Naive thymus-derived CD4-positive, alpha-beta T cell (primary cell): ENCODE measurements around the gene RNF144A. TPM values are rescaled to one million over a fixed set of nuclear protein-coding genes. Genes with fewer than 3 reads are reported as not detected.

Experiments
- ATAC-seq: fragments of 150-1000 bp; cut with Tn5 transposase; 2 replicates; pipeline ENCODE4 v1.10.0; 2021; ENCODE audit warnings: mild to moderate bottlenecking, moderate library complexity
- CTCF ChIA-PET: fragments of 350-600 bp; sonication (Branson Sonifier 250); formaldehyde crosslinking; loops from one replicate; lab custom pipeline; 2021; ENCODE audit warnings: antibody characterized with exemption; lab: Charles Lee
- POLR2A ChIA-PET: fragments of 350-600 bp; sonication (Branson Sonifier 250); formaldehyde crosslinking; loops from one replicate; lab custom pipeline; 2021; ENCODE audit warnings: antibody characterized with exemption, inconsistent platforms; lab: Charles Lee
- DNase-seq, 9 donors: peaks; one replicate each; pipeline versions ENCODE4 v3.0.0 to v3.0.0-alpha.2; 2020 to 2022; ENCODE audit warnings: mixed read lengths in 1 of 9
- H3K27ac ChIP-seq: one replicate; pipeline ENCODE4 v1.7.0; 2013; ENCODE audit warnings: mild to moderate bottlenecking, low read depth, low read length, moderate library complexity
- H3K27me3 ChIP-seq, 2 donors: one replicate each; pipeline ENCODE4 v1.7.0; 2013; ENCODE audit warnings: low read length in 2 of 2, mild to moderate bottlenecking in 2 of 2, moderate library complexity in 2 of 2; ENCODE audit not compliant: control insufficient read depth in 2 of 2, insufficient read depth in 2 of 2
- H3K36me3 ChIP-seq, 3 experiments: 1 replicate in 2 of 3; 2 replicates in 1 of 3; pipeline ENCODE4 v1.7.0; 2013; ENCODE audit warnings: low read length in 3 of 3, mild to moderate bottlenecking in 3 of 3, moderate library complexity in 1 of 3; ENCODE audit not compliant: insufficient read depth in 3 of 3, control insufficient read depth in 2 of 3
- H3K4me1 ChIP-seq, 2 donors: one replicate each; pipeline ENCODE4 v1.7.0; 2013; ENCODE audit warnings: low read length in 2 of 2, mild to moderate bottlenecking in 2 of 2, moderate library complexity in 1 of 2; ENCODE audit not compliant: control insufficient read depth in 2 of 2, insufficient read depth in 2 of 2
- H3K4me3 ChIP-seq: 2 replicates; pipeline ENCODE4 v1.7.0; 2013; ENCODE audit warnings: mild to moderate bottlenecking, low read length
- H3K9me3 ChIP-seq, 3 experiments: 1 replicate in 2 of 3; 2 replicates in 1 of 3; pipeline ENCODE4 v1.7.0; 2013; ENCODE audit warnings: low read length in 3 of 3; ENCODE audit not compliant: control insufficient read depth in 2 of 3
- H3K27ac Mint-ChIP-seq, 9 donors: one replicate each; pipeline ENCODE4 v1.8.0; 2020 to 2022; ENCODE audit warnings: mixed read lengths in 9 of 9, mild to moderate bottlenecking in 8 of 9, moderate library complexity in 5 of 9, inconsistent platforms in 2 of 9
- H3K27me3 Mint-ChIP-seq, 5 donors: one replicate each; pipeline ENCODE4 v1.8.0; 2021 to 2022; ENCODE audit warnings: mixed read lengths in 5 of 5, mild to moderate bottlenecking in 1 of 5
- H3K36me3 Mint-ChIP-seq, 5 donors: one replicate each; pipeline ENCODE4 v1.8.0; 2020 to 2022; ENCODE audit warnings: mixed read lengths in 5 of 5, mild to moderate bottlenecking in 3 of 5, inconsistent platforms in 1 of 5
- H3K4me1 Mint-ChIP-seq, 7 donors: one replicate each; pipeline ENCODE4 v1.8.0; 2020 to 2022; ENCODE audit warnings: mixed read lengths in 7 of 7, mild to moderate bottlenecking in 3 of 7, inconsistent platforms in 1 of 7
- H3K4me3 Mint-ChIP-seq, 10 donors: one replicate each; pipeline ENCODE4 v1.8.0; 2020 to 2022; ENCODE audit warnings: mild to moderate bottlenecking in 10 of 10, mixed read lengths in 10 of 10, moderate library complexity in 6 of 10, inconsistent platforms in 2 of 10
- H3K9me3 Mint-ChIP-seq, 11 donors: one replicate each; pipeline ENCODE4 v1.8.0; 2020 to 2022; ENCODE audit warnings: mixed read lengths in 11 of 11, mild to moderate bottlenecking in 4 of 11, inconsistent platforms in 1 of 11, moderate library complexity in 1 of 11
- intact Hi-C, 2 donors: fragments of 100-400 bp; cut with micrococcal nuclease; formaldehyde crosslinking; loops; one replicate each; pipeline ENCODE4 v1.15.1; 2023
- polyA plus RNA-seq, 2 donors: library from polyadenylated mRNA; unstranded; fragments of 300-500 nt; fragmentation: Illumina TruSeq; gene quantifications; one replicate each; pipeline ENCODE4 v1.2.3, GENCODE V29; 2021
- total RNA-seq, 6 experiments: library from RNA in 5 of 6; stranded (reverse) in 5 of 6; gene quantifications; 1 replicate in 5 of 6; 2 replicates in 1 of 6; pipeline ENCODE4 v1.2.3 and lab custom pipeline; 2021 to 2026

RNF144A gene
- total and polyA plus RNA-seq, 7 experiments from 2014 or later = 21.2 to 74.4 (median 56.3) TPM

DNA sequence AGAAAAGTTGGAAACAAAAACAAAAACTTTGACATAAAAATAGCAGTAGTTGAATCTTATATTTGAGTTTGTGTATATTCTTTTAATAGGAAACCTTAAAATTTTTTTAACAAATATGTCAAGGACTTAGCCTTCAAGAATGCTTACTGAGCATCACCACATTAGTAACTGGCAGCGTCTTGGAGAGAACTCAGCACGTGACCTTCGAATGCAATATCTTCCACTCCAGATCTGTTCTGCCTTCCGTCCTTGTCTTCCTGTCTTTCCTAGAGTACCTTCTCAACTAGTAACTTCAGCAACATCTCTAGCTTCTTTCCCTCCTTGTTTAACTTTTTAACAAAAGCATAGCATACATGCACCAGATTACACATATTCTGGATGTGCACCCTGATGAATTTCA, 38.7 kb upstream of the RNF144A start:
- Histone ChIP-seq H3K9me3 (no peaks in the 10 kb centered on the region), H3K27me3 (no peaks in the 10 kb centered on the region), H3K4me3 (peak overlapping the region; percentile 58), H3K4me1 (peaks cover 20 to 43% of the 10 kb centered on the region in 2 donors), H3K27ac (peak overlapping the region; percentile 59), H3K36me3 (no peaks in the 10 kb centered on the region)
- Mint-ChIP-seq H3K4me3 (peak overlapping the region; percentile 80 to 97 (median 90)), H3K27me3 (no peaks in the 10 kb centered on the region), H3K4me1 (peaks cover 32 to 88% (median 72%) of the 10 kb centered on the region in 7 donors), H3K9me3 (peaks cover 0 to 5% (median 3%) of the 10 kb centered on the region in 11 donors), H3K27ac (peak overlapping the region; percentile 80 to 98 (median 91)), H3K36me3 (peaks cover 0 to 47% (median 10%) of the 10 kb centered on the region in 5 donors)
- ChIA-PET POLR2A (interaction anchor here (1.1 to 7.6 kb wide), 6 partner anchors 11 to 1803 kb away, joined by 3 to 94 read pairs (median 8); partner anchors contain the start of genes CMPK2, ID2 and RNF144A), CTCF (interaction anchor here (0.6 to 3.9 kb wide), 6 partner anchors 13 to 51 kb away, joined by 3 to 38 read pairs (median 8); partner anchors contain the start of gene CMPK2)
- intact Hi-C loops = no loop called here
- no peak for DNase-seq
- ATAC-seq = no peak

DNA sequence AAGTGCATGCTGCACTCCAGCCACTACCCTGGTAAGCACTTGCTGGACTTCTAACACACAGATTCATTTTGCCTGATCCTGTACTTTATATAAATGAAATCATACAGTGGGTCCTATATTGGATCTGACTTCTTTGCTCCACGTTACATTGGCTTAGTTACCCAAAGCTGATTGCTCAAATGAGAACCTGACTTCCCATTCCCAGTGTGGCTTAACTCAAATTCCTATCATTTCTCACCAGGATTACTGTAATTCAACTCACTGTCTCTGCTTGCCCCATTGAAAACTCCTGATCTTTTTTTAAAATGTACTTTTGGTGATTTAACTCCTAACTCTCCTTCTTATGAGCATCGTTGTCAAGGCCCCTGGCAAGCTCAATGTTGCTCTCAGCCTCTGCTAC, 38.2 kb upstream of the RNF144A start:
- Histone ChIP-seq H3K36me3 (no peaks in the 10 kb centered on the region), H3K27me3 (no peaks in the 10 kb centered on the region), H3K4me1 (peaks cover 20 to 44% of the 10 kb centered on the region in 2 donors), H3K27ac (peak overlapping the region; percentile 56), H3K9me3 (no peaks in the 10 kb centered on the region), H3K4me3 (peak overlapping the region; percentile 17)
- intact Hi-C loops = no loop called here
- H3K4me3 Mint-ChIP-seq = peak overlapping the region; percentile 80 to 97 (median 90)
- ChIA-PET POLR2A (interaction anchor here (0.6 to 7.6 kb wide), 5 partner anchors 12 to 1803 kb away, joined by 3 to 94 read pairs (median 5); partner anchors contain the start of genes CMPK2, ID2 and RNF144A), CTCF (interaction anchor here (1.0 to 3.9 kb wide), 4 partner anchors 13 to 39 kb away, joined by 3 to 38 read pairs (median 9); partner anchors contain the start of gene CMPK2)
- peaks cover 31 to 84% (median 71%) of the 10 kb centered on the region in 7 donors for H3K4me1 Mint-ChIP-seq
- no peak for ATAC-seq
- peaks cover 3 to 48% (median 13%) of the 10 kb centered on the region in 5 donors for H3K36me3 Mint-ChIP-seq
- DNase-seq = no peak
- peaks cover 0 to 2% (median 1%) of the 10 kb centered on the region in 11 donors for H3K9me3 Mint-ChIP-seq
- peak overlapping the region; percentile 80 to 98 (median 90) for H3K27ac Mint-ChIP-seq
- H3K27me3 Mint-ChIP-seq = no peaks in the 10 kb centered on the region

DNA sequence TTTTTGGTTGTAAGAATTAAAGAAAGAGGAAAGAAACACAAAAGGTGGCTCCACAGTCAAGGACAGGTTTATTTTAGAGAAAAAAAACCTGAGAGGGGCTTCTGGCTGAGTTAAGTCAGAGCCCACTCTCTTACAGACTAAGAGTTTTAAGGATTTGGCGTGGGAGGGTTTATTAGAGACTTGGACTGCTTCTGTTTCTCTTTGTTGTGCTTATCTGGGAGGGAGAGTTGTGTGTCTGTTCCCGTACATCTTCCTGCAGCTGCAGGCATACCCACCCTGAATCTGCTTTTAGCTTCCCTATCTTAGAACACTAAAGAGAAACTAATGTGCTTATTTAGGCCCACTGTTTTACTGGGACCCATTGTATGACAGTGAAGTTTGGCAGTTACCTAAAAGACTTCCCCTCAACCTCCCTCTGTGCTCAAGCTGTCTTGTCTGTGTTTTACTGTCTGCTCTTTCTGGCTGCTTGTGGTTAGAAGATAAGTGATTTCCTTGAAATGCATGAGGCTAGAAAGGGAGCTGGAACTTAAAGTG, 36.9 kb upstream of the RNF144A start:
- DNase-seq = peak in 7 of 9 donors; percentile 47 to 63 (median 57)
- intact Hi-C loops = loop anchor here in 1 of 2 donors (5.0 kb wide), 1 partner anchor 1957 kb away; the partner anchor contains the start of gene KIDINS220
- H3K36me3 Mint-ChIP-seq = peaks cover 9 to 58% (median 20%) of the 10 kb centered on the region in 5 donors
- ChIA-PET CTCF (interaction anchor here (1.1 to 3.9 kb wide), 4 partner anchors 8 to 17 kb away, joined by 3 to 38 read pairs (median 9); partner anchors contain the start of gene CMPK2), POLR2A (interaction anchor here (0.7 to 7.6 kb wide), 4 partner anchors 13 to 1802 kb away, joined by 3 to 94 read pairs (median 36); partner anchors contain the start of genes CMPK2, ID2 and RNF144A)
- peak overlapping the region; percentile 89 to 98 (median 93) for H3K27ac Mint-ChIP-seq
- ATAC-seq = peak; percentile 70
- no peaks in the 10 kb centered on the region for H3K27me3 Mint-ChIP-seq
- H3K9me3 Mint-ChIP-seq = no peaks in the 10 kb centered on the region
- Histone ChIP-seq H3K4me1 (peaks cover 20 to 48% of the 10 kb centered on the region in 2 donors), H3K27me3 (no peaks in the 10 kb centered on the region), H3K27ac (peak overlapping the region; percentile 63), H3K9me3 (no peaks in the 10 kb centered on the region), H3K4me3 (peak overlapping the region; percentile 41), H3K36me3 (no peaks in the 10 kb centered on the region)
- H3K4me1 Mint-ChIP-seq = peaks cover 30 to 77% (median 72%) of the 10 kb centered on the region in 7 donors
- peak overlapping the region; percentile 70 to 96 (median 86) for H3K4me3 Mint-ChIP-seq

DNA sequence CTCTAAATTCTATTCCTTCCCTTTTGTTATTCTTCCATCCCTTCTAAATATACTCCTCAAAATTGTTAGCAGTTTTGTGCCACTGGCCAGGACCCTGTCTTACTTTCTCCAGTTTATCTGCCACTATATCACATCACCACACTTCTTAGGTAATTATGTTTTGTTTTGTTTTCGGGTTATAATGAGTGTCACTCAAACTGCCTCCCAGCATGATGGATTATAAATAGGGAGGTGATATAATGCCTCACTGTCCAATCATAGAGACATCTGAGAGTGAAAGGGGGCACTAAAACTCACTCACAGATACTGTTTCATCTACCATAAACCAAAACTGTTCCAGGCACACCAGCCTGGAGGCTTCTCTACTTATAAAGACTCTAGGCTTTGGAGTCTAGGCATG, 36.2 kb upstream of the RNF144A start:
- CTCF ChIA-PET = interaction anchor here (2.6 kb wide), 1 partner anchor 16 kb away, joined by 12 read pairs; no protein-coding TSS in a partner anchor
- peak overlapping the region; percentile 15 for H3K27ac ChIP-seq
- H3K36me3 Mint-ChIP-seq = peaks cover 9 to 57% (median 20%) of the 10 kb centered on the region in 5 donors
- no peak overlapping the region for H3K4me3 ChIP-seq
- peaks cover 20 to 48% of the 10 kb centered on the region in 2 donors for H3K4me1 ChIP-seq
- H3K9me3 ChIP-seq = no peaks in the 10 kb centered on the region
- H3K27me3 Mint-ChIP-seq = no peaks in the 10 kb centered on the region
- H3K27me3 ChIP-seq = no peaks in the 10 kb centered on the region
- ATAC-seq (no peak), DNase-seq (no peak)
- H3K27ac Mint-ChIP-seq = peak overlapping the region; percentile 44 to 98 (median 83)
- H3K4me3 Mint-ChIP-seq = peak overlapping the region in 8 of 10 donors; percentile 63 to 90 (median 84)
- no peaks in the 10 kb centered on the region for H3K36me3 ChIP-seq
- H3K4me1 Mint-ChIP-seq = peaks cover 30 to 74% (median 69%) of the 10 kb centered on the region in 7 donors
- POLR2A ChIA-PET = interaction anchor here (0.7 to 7.6 kb wide), 4 partner anchors 12 to 34 kb away, joined by 3 to 94 read pairs (median 36); partner anchors contain the start of genes CMPK2 and RNF144A
- H3K9me3 Mint-ChIP-seq = no peaks in the 10 kb centered on the region
- intact Hi-C loops = loop anchor here in 1 of 2 donors (5.0 kb wide), 1 partner anchor 1956 kb away; the partner anchor contains the start of gene KIDINS220

DNA sequence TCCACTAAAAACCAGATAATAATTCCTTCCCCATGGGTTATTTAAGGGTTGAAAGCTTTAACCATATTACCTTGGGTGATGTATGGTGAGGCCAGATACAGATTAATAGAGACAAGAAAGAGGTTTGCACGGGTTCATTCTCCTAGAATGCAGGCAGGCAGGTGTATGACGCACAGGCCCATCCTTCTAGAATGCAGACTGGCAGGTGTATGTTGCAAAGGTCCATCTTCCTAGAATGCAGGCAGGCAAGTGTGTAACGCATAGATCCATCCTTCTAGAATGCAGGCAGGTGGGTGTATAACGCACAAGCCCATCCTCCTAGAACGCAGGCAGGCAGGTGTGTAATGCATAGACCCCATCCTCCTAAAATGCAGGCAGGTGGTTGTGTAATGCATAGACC, 35.7 kb upstream of the RNF144A start:
- peaks cover 30 to 72% (median 64%) of the 10 kb centered on the region in 7 donors for H3K4me1 Mint-ChIP-seq
- ChIA-PET POLR2A (interaction anchor here (0.7 to 7.6 kb wide), 3 partner anchors 11 to 33 kb away, joined by 3 to 94 read pairs (median 70); partner anchors contain the start of genes CMPK2 and RNF144A), CTCF (no interaction called here)
- no peak for DNase-seq
- H3K36me3 Mint-ChIP-seq = peaks cover 13 to 61% (median 25%) of the 10 kb centered on the region in 5 donors
- Histone ChIP-seq H3K4me3 (no peak overlapping the region), H3K27me3 (no peaks in the 10 kb centered on the region), H3K27ac (no peak overlapping the region), H3K9me3 (no peaks in the 10 kb centered on the region), H3K36me3 (no peaks in the 10 kb centered on the region), H3K4me1 (peaks cover 20 to 47% of the 10 kb centered on the region in 2 donors)
- no peaks in the 10 kb centered on the region for H3K9me3 Mint-ChIP-seq
- peak overlapping the region; percentile 44 to 98 (median 83) for H3K27ac Mint-ChIP-seq
- ATAC-seq = no peak
- peak overlapping the region in 5 of 10 donors; percentile 74 to 90 (median 86) for H3K4me3 Mint-ChIP-seq
- H3K27me3 Mint-ChIP-seq = no peaks in the 10 kb centered on the region
- intact Hi-C loops = loop anchor here in 1 of 2 donors (5.0 kb wide), 1 partner anchor 1956 kb away; the partner anchor contains the start of gene KIDINS220
